GM12891 (cell line): ENCODE results near the gene SOD3.

Experiments
- PAX5 ChIP-seq: IDR thresholded peaks from 2 replicates; pipeline ENCODE4 v1.6.1; 2011; ENCODE audit warnings: low read length, moderate library complexity, mild to moderate bottlenecking; ENCODE audit not compliant: insufficient read depth, severe bottlenecking
- POLR2A ChIP-seq: IDR thresholded peaks from 2 replicates; pipeline ENCODE4 v1.6.1; 2011; ENCODE audit warnings: low read depth, low read length, control low read depth
- POLR2AphosphoS5 ChIP-seq: IDR thresholded peaks from 2 replicates; pipeline ENCODE4 v1.6.1; 2011; ENCODE audit warnings: low read depth, low read length, control low read depth
- SPI1 ChIP-seq: IDR thresholded peaks from 2 replicates; pipeline ENCODE4 v1.6.1; 2011; ENCODE audit warnings: low read depth, low read length, control low read depth
- TAF1 ChIP-seq: IDR thresholded peaks from 2 replicates; pipeline ENCODE4 v1.6.1; 2011; ENCODE audit warnings: low read depth, low read length, control low read depth

- TF ChIP-seq POLR2AphosphoS5, result no peak
- TF ChIP-seq POLR2A, result no peak
- TF ChIP-seq TAF1, result no peak
- TF ChIP-seq SPI1, result no peak
- TF ChIP-seq PAX5, result no peak
Observed at GRCh38 chr4:24837781-24838180, 42.4 kb downstream of the SOD3 start.
